ENCODE data around the gene TBC1D8.

DNA sequence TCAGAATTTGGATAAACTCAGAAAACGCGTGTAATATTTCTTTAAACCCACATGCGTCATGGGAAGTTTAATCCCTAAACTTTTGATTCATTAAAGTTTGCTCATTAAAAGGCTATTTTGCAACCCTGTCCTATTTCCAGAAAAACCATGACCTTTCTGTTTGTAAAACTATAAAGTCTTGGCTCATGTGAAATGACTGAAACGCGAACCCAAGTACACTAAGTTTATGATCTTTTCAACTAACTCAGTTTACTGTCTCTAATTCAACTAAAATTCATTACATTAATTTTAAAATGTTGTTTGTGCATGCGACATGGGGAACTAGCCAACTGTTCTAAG is 153.0 kb downstream of the TBC1D8 start:
- TF ChIP-seq POLR2AphosphoS5 (IDR thresholded peaks at IDR 0.05) (peak; percentile 19), CTCF (IDR thresholded peaks at IDR 0.05) (no peak)

All from prostate gland (tissue), 2 donors.